Fibroblast of lung (primary cell): ENCODE results near the gene DNMBP. TPM values are rescaled to one million over a fixed set of nuclear protein-coding genes. Genes with fewer than 3 reads are reported as not detected.

ENCODE experiments used
- DNase-seq, 2 donors: peaks; one replicate each; pipeline versions ENCODE4 v3.0.0 to v3.0.0-alpha.2; 2010; ENCODE audit warnings: low read depth in 2 of 2
- H2AFZ ChIP-seq: 2 replicates; pipeline ENCODE4 v1.5.1; 2012; ENCODE audit warnings: low read length, control low read depth, inconsistent platforms
- H3K27ac ChIP-seq: 2 replicates; pipeline ENCODE4 v1.5.1; 2011; ENCODE audit warnings: low read length, control low read depth; ENCODE audit not compliant: insufficient read depth
- H3K27me3 ChIP-seq: 2 replicates; pipeline ENCODE4 v1.5.1; 2011; ENCODE audit warnings: mild to moderate bottlenecking, low read length; ENCODE audit not compliant: control insufficient read depth, insufficient read depth
- H3K36me3 ChIP-seq: 2 replicates; pipeline ENCODE4 v1.5.1; 2011; ENCODE audit warnings: low read length; ENCODE audit not compliant: control insufficient read depth, insufficient read depth
- H3K4me1 ChIP-seq: 2 replicates; pipeline ENCODE4 v1.5.1; 2011; ENCODE audit warnings: low read length; ENCODE audit not compliant: control insufficient read depth, insufficient read depth; ENCODE audit errors: extremely low read depth
- H3K4me2 ChIP-seq: 2 replicates; pipeline ENCODE4 v1.5.1; 2011; ENCODE audit warnings: low read length, control low read depth; ENCODE audit not compliant: insufficient read depth; ENCODE audit errors: extremely low read depth
- H3K4me3 ChIP-seq, 4 experiments: fragments of 200-600 bp in 1 of 4; sonication (generic) in 1 of 4; replicated peaks in 1 of 4; 2 replicates each; pipeline ENCODE4 v1.5.1; 2011 to 2016; ENCODE audit warnings: low read length in 4 of 4, low read depth in 3 of 4, mild to moderate bottlenecking in 3 of 4, control low read depth in 2 of 4, inconsistent platforms in 1 of 4, mixed read lengths in 1 of 4; ENCODE audit not compliant: insufficient read depth in 1 of 4; ENCODE audit errors: control extremely low read depth in 1 of 4
- H3K79me2 ChIP-seq: 2 replicates; pipeline ENCODE4 v1.5.1; 2012; ENCODE audit warnings: mild to moderate bottlenecking, low read length, inconsistent platforms; ENCODE audit not compliant: control insufficient read depth, insufficient read depth
- H3K9ac ChIP-seq: 2 replicates; pipeline ENCODE4 v1.5.1; 2011; ENCODE audit warnings: mild to moderate bottlenecking, low read length, control low read depth; ENCODE audit not compliant: insufficient read depth
- H3K9me3 ChIP-seq: 2 replicates; pipeline ENCODE4 v1.5.1; 2012; ENCODE audit warnings: low read depth, low read length; ENCODE audit not compliant: control insufficient read depth, insufficient read depth
- H4K20me1 ChIP-seq: 2 replicates; pipeline ENCODE4 v1.5.1; 2011; ENCODE audit warnings: low read length; ENCODE audit not compliant: control insufficient read depth, insufficient read depth; ENCODE audit errors: extremely low read depth
- EZH2 ChIP-seq: IDR thresholded peaks from 2 replicates; pipeline ENCODE4 v1.5.1; 2012; ENCODE audit warnings: low read length, control low read depth, mild to moderate bottlenecking; ENCODE audit errors: missing control alignments
- polyA plus RNA-seq, 2 donors: library from polyadenylated mRNA; depleted of rRNA in 1 of 2; stranded (reverse) in 1 of 2; unstranded in 1 of 2; fragments of >200 nt; gene quantifications; 2 replicates each; pipeline ENCODE4 v1.2.1, GENCODE V29; 2011 to 2012; ENCODE audit warnings: missing spikeins in 1 of 2
- total RNA-seq: library from RNA; depleted of rRNA; stranded (reverse); fragments of >200 nt; gene quantifications from 2 replicates; pipeline ENCODE4 v1.2.1, GENCODE V29; 2014
- TF ChIP-seq, protein P1 (sequence below), 2 donors: IDR thresholded peaks in 1 of 2; conservative IDR thresholded peaks in 1 of 2; 1 replicate in 1 of 2; 2 replicates in 1 of 2; pipeline ENCODE4 v1.5.1; 2011 to 2012; ENCODE audit warnings: low read length in 2 of 2, control low read depth in 1 of 2, inconsistent platforms in 1 of 2, low read depth in 1 of 2, mild to moderate bottlenecking in 1 of 2

Gene DNMBP
- total and polyA plus RNA-seq, 2 donors (not counting 1 experiment from before 2014, with no cell fraction given) = 12.9 to 21.2 TPM

- Histone ChIP-seq H4K20me1 (no peaks in the 10 kb centered on the region), H3K4me2 (peak overlapping the region; percentile 53), H3K27me3 (no peaks in the 10 kb centered on the region), H3K79me2 (peaks cover 94% of the 10 kb centered on the region), H3K36me3 (no peaks in the 10 kb centered on the region), H3K27ac (peak overlapping the region; percentile 85), H3K4me1 (peaks cover 31% of the 10 kb centered on the region), H2AFZ (no peak overlapping the region), H3K4me3 (peak overlapping the region in 3 of 4 experiments; percentile 2 to 39 (median 20)), H3K9me3 (no peaks in the 10 kb centered on the region), H3K9ac (no peak overlapping the region)
- DNase-seq = peak; percentile 57 to 91
- TF ChIP-seq, protein P1, sequence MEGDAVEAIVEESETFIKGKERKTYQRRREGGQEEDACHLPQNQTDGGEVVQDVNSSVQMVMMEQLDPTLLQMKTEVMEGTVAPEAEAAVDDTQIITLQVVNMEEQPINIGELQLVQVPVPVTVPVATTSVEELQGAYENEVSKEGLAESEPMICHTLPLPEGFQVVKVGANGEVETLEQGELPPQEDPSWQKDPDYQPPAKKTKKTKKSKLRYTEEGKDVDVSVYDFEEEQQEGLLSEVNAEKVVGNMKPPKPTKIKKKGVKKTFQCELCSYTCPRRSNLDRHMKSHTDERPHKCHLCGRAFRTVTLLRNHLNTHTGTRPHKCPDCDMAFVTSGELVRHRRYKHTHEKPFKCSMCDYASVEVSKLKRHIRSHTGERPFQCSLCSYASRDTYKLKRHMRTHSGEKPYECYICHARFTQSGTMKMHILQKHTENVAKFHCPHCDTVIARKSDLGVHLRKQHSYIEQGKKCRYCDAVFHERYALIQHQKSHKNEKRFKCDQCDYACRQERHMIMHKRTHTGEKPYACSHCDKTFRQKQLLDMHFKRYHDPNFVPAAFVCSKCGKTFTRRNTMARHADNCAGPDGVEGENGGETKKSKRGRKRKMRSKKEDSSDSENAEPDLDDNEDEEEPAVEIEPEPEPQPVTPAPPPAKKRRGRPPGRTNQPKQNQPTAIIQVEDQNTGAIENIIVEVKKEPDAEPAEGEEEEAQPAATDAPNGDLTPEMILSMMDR (conservative IDR thresholded peaks at IDR 0.05 in 1 of 2, IDR thresholded peaks at IDR 0.05 in 1 of 2; ENCODE audit: low read depth in 1 of 2, low read length in 2 of 2) = no peak
- no peak for TF ChIP-seq EZH2
These were observed 26.3 kb downstream of the DNMBP start for GRCh38 chr10:99983280-99983988.

DNA sequence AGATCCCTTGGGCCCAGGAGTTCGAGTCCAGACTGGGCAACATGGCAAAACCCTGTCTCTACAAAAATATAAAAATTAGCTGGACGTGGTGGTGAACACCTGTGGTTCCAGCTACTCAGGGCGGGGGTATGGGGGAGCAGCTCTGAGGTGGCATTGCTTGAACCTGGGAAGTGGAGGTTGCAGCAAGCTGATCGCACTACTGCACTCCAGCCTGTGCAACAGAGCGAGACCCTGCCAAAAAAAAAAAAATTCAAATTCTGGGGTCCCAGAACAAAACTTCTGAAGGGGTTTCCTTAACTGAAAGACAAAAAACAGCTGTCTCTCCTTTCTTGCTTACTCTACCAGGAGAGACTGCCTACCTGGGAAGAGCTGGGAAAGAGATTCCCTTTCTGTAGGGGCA, 27.0 kb downstream of the DNMBP start:
- peaks cover 34% of the 10 kb centered on the region for H3K4me1 ChIP-seq
- no peak overlapping the region for H3K4me3 ChIP-seq

DNA sequence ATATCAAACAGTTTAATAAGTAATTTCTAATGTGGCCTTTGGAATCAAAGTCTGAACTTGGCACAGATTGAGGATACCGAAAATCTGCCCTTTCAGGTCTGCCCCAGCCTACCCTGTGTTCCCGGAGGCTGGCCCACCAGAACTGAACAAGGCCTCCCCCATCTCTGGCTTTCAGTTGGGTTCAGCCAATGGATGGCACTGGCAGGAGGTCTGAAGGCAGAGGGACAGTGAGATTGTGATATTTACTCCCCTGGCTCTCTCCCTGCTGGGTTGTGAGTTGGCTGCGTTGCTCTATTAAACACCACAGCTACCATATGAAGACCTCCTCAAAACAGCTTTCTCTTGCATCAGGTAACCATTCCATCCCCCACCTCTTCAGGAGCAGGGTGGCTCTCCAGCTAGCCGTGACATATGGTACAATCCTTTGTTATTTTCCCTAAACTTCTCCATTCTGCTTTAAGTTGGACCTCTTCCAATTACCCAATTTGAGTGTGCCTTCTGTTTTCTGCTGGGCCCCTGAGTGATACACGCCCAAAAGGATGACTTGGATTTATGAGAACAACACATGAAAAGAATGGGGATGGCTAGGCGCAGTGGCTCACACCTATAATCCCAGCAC, 28.1 kb downstream of the DNMBP start:
- H3K36me3 ChIP-seq = no peaks in the 10 kb centered on the region
- no peak overlapping the region for H2AFZ ChIP-seq
- no peak overlapping the region for H3K4me3 ChIP-seq
- no peaks in the 10 kb centered on the region for H4K20me1 ChIP-seq
- H3K27ac ChIP-seq = peak overlapping the region; percentile 39
- no peak overlapping the region for H3K4me2 ChIP-seq
- no peaks in the 10 kb centered on the region for H3K27me3 ChIP-seq
- peaks cover 84% of the 10 kb centered on the region for H3K79me2 ChIP-seq
- no peaks in the 10 kb centered on the region for H3K9me3 ChIP-seq
- H3K4me1 ChIP-seq = peaks cover 34% of the 10 kb centered on the region
- no peak for TF ChIP-seq EZH2
- TF ChIP-seq, protein P1 (conservative IDR thresholded peaks at IDR 0.05 in 1 of 2, IDR thresholded peaks at IDR 0.05 in 1 of 2; ENCODE audit: low read depth in 1 of 2, low read length in 2 of 2) = no peak
- no peak overlapping the region for H3K9ac ChIP-seq
- DNase-seq = no peak

More for the DNA sequence above, 27.0 kb downstream of the DNMBP start:
- Histone ChIP-seq H3K9me3 (no peaks in the 10 kb centered on the region), H3K79me2 (peaks cover 91% of the 10 kb centered on the region), H3K4me2 (no peak overlapping the region), H3K27me3 (no peaks in the 10 kb centered on the region), H2AFZ (no peak overlapping the region), H4K20me1 (no peaks in the 10 kb centered on the region), H3K27ac (peak overlapping the region; percentile 85), H3K36me3 (no peaks in the 10 kb centered on the region), H3K9ac (no peak overlapping the region)
- TF ChIP-seq EZH2 = no peak
- TF ChIP-seq, protein P1 (conservative IDR thresholded peaks at IDR 0.05 in 1 of 2, IDR thresholded peaks at IDR 0.05 in 1 of 2; ENCODE audit: low read depth in 1 of 2, low read length in 2 of 2) = no peak
- no peak for DNase-seq
